GM13976 (cell line): ENCODE measurements around the gene PPP1R14B.
A peak's percentile ranks its signal among the peaks of the same experiment; 100 is the strongest.

Experiments
- DNase-seq: peaks from one replicate; pipeline ENCODE4 v3.0.0; 2012; ENCODE audit warnings: low spot score
- in situ Hi-C: fragments of 300-500 bp; cut with MboI; formaldehyde crosslinking; loops from one replicate; pipeline ENCODE4 v1.12.0; 2022; ENCODE audit warnings: low sequenced_read_pairs, mixed read lengths, inconsistent platforms; ENCODE audit not compliant: unreplicated experiment
- TF ChIP-seq, protein P1 (sequence below): IDR thresholded peaks from 2 replicates; pipeline ENCODE4 v1.5.1; 2012; ENCODE audit warnings: borderline replicate concordance, mild to moderate bottlenecking; ENCODE audit not compliant: insufficient read depth; ENCODE audit errors: extremely low read depth, missing control alignments, control extremely low read depth

PPP1R14B gene

DNA sequence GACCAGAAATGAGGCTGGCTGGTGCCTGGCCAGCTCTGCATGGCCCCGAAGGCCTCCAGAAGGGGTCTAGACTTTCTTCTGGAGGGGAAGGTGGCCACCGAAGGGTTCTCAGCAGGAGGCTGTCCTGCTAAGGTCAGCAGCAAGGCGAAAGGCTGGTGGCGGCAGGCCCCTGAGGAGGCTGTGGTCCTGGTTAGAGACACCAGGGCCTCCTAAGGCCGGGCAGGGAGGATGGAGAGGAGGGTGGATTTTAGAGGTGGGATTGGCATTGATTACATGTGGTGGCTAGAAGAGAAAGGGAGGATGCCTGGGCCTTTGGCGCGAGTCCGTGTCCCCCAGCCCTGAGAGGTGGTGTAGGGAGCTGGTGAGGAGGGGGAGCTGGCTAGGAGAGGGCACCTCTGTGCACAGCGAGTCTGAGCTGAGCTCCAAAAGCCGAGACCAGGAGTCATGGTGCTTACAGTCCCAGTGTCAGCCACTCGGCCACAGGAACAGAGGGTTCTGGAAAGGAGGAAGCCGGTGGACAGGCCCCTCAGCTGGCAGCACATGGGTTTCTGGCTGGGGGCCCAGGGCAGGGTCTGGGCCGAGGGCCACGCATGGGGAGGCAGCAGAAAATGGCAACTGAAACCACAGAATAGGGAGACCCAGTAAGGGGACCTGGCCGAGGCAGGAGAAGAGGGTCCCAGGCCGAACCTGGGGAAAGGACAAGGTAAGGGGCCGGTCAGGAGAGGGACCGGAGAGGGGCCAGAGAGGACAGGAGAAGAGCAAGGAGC is 37.8 kb downstream of the PPP1R14B start:
- TF ChIP-seq, protein P1, sequence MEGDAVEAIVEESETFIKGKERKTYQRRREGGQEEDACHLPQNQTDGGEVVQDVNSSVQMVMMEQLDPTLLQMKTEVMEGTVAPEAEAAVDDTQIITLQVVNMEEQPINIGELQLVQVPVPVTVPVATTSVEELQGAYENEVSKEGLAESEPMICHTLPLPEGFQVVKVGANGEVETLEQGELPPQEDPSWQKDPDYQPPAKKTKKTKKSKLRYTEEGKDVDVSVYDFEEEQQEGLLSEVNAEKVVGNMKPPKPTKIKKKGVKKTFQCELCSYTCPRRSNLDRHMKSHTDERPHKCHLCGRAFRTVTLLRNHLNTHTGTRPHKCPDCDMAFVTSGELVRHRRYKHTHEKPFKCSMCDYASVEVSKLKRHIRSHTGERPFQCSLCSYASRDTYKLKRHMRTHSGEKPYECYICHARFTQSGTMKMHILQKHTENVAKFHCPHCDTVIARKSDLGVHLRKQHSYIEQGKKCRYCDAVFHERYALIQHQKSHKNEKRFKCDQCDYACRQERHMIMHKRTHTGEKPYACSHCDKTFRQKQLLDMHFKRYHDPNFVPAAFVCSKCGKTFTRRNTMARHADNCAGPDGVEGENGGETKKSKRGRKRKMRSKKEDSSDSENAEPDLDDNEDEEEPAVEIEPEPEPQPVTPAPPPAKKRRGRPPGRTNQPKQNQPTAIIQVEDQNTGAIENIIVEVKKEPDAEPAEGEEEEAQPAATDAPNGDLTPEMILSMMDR, result no peak
- DNase-seq, result no peak
- in situ Hi-C loops, result no loop called here

DNA sequence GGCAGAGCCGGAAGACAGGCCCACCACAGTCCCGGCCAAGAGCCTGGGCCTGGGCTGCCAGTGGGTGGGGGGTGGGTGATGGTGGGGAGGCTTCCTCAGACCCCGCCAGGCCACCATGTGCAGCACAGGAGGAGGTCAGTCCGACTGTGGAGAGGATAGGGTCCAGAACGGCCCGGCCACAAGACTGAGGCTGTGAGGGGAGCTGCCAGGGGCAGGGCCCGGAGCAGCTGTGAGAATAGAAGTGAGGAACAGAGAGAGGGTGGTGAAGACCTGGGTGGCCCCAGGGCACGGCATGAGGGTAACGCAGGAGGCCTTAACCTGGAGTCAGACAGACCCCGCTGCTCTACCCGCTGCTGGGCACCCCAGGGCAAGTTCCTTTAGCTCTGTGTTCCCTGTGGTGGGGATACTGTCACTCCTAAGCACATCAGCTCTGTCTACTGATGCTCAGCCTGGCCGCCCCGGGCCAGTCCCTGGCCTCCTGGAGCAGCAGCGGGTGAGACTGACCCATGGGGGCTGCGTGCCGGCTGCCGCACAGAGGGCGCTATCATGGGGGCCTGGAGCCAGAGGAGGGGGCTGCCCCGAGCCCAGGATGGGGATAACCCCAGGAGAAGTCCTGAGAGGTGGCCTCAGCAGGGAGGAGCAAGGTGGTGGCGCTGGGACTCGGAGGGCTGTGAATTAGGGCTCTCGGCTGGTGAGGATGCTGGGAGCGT is 38.5 kb downstream of the PPP1R14B start:
- no peak for DNase-seq
- in situ Hi-C loops, result no loop called here
- TF ChIP-seq, protein P1, result no peak

DNA sequence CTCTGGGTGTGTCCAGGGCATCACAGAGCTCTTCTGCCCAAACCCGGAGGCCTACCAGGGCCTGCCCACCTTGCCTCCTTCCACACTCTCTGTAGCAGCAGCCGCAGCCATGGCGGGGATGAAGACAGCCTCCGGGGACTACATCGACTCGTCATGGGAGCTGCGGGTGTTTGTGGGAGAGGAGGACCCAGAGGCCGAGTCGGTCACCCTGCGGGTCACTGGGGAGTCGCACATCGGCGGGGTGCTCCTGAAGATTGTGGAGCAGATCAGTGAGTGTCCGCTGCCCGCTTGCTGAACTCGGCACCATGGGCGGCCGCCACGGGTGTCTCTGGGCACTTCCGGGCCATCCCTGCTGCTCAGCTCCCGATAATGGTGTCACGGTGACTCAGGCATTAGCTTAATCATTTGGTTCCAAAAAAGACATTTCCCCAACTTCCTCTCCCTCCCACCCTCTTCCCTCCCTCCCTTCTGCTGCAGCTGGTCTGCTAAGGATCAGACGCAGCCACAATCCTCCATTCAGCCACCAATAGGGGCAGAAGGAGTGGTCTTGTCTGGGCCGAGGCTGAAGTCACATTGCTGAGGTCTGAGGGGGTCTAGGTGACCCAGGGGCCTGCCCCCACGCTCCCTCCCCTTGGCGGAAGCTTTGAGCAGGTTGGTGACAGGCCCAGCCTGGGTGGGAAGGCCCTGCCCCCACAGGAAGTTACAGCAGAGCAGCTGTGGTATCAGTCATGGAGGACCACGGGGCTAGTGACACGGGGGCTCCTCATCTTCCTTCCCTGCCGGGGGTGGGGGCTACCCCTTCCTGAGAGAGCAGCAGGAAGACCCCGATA is 39.3 kb downstream of the PPP1R14B start:
- in situ Hi-C loops, result no loop called here
- TF ChIP-seq, protein P1, result no peak
- DNase-seq, result peak; percentile 94

DNA sequence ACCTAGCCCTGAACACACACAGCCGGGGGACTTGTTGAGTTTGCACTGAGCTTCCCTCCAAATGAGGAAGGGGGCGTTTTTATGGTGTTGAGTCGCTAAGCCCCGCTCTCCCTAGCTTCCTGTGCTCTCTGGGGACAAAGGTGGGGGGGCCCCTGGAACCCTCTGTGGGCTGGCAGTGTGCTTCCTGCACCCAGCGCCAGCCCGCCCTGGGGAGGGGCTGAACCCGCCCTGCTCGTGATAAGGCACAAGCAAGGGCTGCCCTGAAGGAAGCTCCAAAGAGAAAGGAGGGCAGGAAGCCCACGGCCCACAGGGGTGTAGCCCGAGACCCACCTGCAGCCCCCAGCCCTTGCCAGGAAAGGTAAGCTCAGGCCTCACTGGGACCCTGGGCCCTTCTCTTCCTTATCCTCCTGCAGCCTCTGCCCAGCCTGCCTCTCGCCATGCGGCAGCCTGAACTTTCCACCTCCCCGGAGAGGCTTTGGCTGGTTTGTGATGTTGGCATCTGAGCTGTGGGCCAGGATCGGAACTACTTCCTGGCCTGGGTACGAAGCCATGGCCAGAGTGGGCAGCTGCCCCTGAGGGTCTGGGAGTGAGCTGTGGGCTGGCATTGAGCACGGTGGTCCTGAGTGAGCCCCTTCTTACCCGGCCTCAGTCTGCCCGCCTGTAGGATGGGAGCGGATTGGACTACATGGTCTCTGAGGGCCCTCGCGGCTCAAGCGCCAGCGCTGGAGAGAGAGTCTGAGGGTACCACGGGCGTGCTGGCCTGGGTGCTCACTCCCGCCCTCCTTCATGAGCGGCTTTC is 40.1 kb downstream of the PPP1R14B start, which contains the start of gene FERMT3:
FERMT3 (plus strand) TSS at position 265 of the 799 bp plus-strand sequence. CDS start 644 bp downstream, outside the sequence.
- TF ChIP-seq, protein P1, result no peak
- peak; percentile 75 for DNase-seq
- in situ Hi-C loops, result no loop called here

DNA sequence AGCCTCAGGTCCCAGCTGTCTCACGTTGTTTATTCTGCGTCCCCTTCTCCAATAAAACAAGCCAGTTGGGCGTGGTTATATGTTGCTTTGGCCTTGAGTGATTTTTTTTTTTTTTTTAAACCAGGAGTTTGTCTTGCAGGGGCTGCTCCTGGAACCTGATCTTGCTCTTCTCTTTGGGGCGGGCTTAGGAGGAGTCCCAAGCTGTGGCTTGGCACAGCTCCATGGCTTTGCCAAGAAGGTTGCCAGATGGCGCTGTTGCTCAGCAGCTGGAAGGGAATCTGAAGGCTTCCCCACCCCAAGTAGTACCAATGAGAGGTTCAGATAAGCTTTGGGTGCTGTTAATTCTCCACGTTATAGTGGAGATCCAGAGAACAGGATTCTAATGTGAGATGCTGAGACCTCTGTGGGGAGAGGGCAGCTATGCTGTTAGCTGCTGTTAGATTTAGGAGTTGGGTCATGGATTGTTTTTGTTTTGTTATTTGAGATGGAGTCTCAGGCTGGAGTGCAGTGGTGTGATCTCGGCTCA is 42.2 kb downstream of the PPP1R14B start:
- TF ChIP-seq, protein P1, result peak; percentile 50
- in situ Hi-C loops, result no loop called here
- peak; percentile 86 for DNase-seq
